ENCODE measurements around the gene ZBTB7B. TPM values are rescaled to one million over a fixed set of nuclear protein-coding genes. Genes with fewer than 3 reads are reported as not detected.

Gene ZBTB7B
- total RNA-seq, 1 experiment from 2014 or later: 44.1 TPM

DNA sequence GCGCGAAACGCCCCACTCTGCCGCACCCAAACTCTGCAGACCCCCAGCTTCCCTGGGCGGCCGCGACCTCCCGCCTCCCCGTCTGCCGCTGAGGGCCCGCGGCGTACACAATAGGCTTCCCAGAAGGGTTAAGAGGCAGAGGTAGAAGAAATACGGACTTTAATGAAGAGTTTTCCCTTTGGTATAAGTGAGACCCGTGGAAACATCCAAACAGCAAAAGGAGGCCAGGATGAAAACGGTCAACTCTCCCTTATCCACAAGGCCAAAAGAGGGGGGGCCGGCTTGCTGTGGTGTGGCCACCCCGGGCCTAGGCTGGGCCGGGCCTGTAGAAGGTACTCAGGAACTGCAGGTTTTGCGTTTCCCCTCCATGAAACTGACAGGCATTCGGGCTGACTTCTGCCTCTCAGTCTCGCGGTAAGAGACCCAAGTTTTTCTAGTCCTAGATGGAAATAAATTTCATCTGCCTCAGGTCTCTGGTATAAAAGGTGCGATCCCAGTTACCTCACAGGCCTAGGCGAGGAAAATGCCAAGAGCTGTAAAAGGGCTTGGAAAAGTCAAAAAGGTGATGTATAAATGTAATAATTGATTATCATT lies 40.3 kb upstream of the ZBTB7B start:
- H3K4me2 ChIP-seq: peak overlapping the region; percentile 90
- POLR2A ChIA-PET (ENCODE audit: unreplicated experiment): interaction anchor here (0.6 to 0.9 kb wide), 2 partner anchors 92 to 403 kb away, joined by 3 to 4 read pairs; partner anchors contain the start of gene KCNN3
- no peak overlapping the region for H2AFZ ChIP-seq
- H3K79me2 ChIP-seq (ENCODE audit: low read depth): peaks cover 12% of the 10 kb centered on the region
- H3F3A ChIP-seq (ENCODE audit: insufficient read depth, low read depth): peaks cover 53% of the 10 kb centered on the region
- no peaks in the 10 kb centered on the region for H3K27me3 ChIP-seq (ENCODE audit: insufficient read depth, low read depth)
- DNase-seq: no peak
- intact Hi-C loops (cut with micrococcal nuclease; ENCODE audit: unreplicated experiment): loop anchor here (5.0 kb wide), 1 partner anchor 40 kb away; the partner anchor contains the start of gene ZBTB7B
- CTCF ChIA-PET: no interaction called here
- peaks cover 22% of the 10 kb centered on the region for H3K36me3 ChIP-seq (ENCODE audit: low read depth)
- H3K9me2 ChIP-seq (ENCODE audit: insufficient read depth): no peaks in the 10 kb centered on the region
- no peaks in the 10 kb centered on the region for H3K9me3 ChIP-seq (ENCODE audit: insufficient read depth, low read depth)
- H4K20me1 ChIP-seq (ENCODE audit: insufficient read depth): no peaks in the 10 kb centered on the region
- H3K27ac ChIP-seq: peak overlapping the region; percentile 72
- TF ChIP-seq EZH2 (IDR thresholded peaks at IDR 0.05; ENCODE audit: low read depth): no peak
- TF ChIP-seq, protein P1, sequence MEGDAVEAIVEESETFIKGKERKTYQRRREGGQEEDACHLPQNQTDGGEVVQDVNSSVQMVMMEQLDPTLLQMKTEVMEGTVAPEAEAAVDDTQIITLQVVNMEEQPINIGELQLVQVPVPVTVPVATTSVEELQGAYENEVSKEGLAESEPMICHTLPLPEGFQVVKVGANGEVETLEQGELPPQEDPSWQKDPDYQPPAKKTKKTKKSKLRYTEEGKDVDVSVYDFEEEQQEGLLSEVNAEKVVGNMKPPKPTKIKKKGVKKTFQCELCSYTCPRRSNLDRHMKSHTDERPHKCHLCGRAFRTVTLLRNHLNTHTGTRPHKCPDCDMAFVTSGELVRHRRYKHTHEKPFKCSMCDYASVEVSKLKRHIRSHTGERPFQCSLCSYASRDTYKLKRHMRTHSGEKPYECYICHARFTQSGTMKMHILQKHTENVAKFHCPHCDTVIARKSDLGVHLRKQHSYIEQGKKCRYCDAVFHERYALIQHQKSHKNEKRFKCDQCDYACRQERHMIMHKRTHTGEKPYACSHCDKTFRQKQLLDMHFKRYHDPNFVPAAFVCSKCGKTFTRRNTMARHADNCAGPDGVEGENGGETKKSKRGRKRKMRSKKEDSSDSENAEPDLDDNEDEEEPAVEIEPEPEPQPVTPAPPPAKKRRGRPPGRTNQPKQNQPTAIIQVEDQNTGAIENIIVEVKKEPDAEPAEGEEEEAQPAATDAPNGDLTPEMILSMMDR (conservative IDR thresholded peaks at IDR 0.05): no peak; the same call in 1 of the 2 replicates
- BruUV-seq (replicated peaks): TSS peak; percentile 82
- peaks cover 16% of the 10 kb centered on the region for H3K4me1 ChIP-seq (replicated peaks; ENCODE audit: insufficient read depth)
- peak overlapping the region; percentile 78 for H3K4me3 ChIP-seq

DNA sequence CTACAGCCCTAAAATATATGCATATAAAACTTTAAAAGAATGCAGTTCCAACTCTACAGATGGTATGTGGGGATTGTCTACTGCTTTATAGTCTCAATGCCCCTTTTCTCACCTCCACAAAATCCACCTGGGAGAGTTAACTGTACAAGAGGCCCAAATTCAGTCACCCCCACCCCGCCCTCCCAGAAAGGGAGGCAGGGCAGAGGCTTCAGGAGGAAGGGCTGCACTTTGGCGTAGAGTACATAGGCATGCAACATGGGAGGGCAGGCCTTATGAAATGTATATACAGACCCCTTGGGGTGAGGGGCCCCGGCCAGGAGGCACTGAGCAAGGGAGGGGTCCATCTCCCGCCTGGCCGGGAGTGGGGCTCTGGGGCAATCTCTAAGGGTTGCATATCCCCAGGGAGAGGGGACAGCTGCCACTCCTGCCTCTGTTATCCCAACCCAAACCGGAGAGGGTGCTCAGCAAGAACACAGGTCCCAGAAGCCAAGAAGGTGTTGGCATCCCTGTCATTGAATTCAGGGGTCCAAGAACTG lies 39.7 kb upstream of the ZBTB7B start:
- CTCF ChIA-PET: no interaction called here
- intact Hi-C loops (cut with micrococcal nuclease; ENCODE audit: unreplicated experiment): loop anchor here (5.0 kb wide), 1 partner anchor 39 kb away; the partner anchor contains the start of gene ZBTB7B
- H3F3A ChIP-seq (ENCODE audit: insufficient read depth, low read depth): peaks cover 57% of the 10 kb centered on the region
- TF ChIP-seq, protein P1 (conservative IDR thresholded peaks at IDR 0.05): no peak
- no peak for TF ChIP-seq EZH2 (IDR thresholded peaks at IDR 0.05; ENCODE audit: low read depth)
- DNase-seq: no peak
- H3K9me2 ChIP-seq (ENCODE audit: insufficient read depth): no peaks in the 10 kb centered on the region
- peaks cover 16% of the 10 kb centered on the region for H3K4me1 ChIP-seq (replicated peaks; ENCODE audit: insufficient read depth)
- BruUV-seq (replicated peaks): no TSS peak
- H3K9me3 ChIP-seq (ENCODE audit: insufficient read depth, low read depth): no peaks in the 10 kb centered on the region
- peak overlapping the region; percentile 90 for H3K4me2 ChIP-seq
- peaks cover 12% of the 10 kb centered on the region for H3K79me2 ChIP-seq (ENCODE audit: low read depth)
- POLR2A ChIA-PET (ENCODE audit: unreplicated experiment): interaction anchor here (0.6 kb wide), 1 partner anchor 9 kb away, joined by 11 read pairs; no protein-coding TSS in a partner anchor
- H2AFZ ChIP-seq: no peak overlapping the region
- peaks cover 26% of the 10 kb centered on the region for H3K36me3 ChIP-seq (ENCODE audit: low read depth)
- H3K4me3 ChIP-seq: peak overlapping the region; percentile 78
- no peaks in the 10 kb centered on the region for H3K27me3 ChIP-seq (ENCODE audit: insufficient read depth, low read depth)
- no peaks in the 10 kb centered on the region for H4K20me1 ChIP-seq (ENCODE audit: insufficient read depth)
- peak overlapping the region; percentile 72; the same call in 1 of the 2 replicates for H3K27ac ChIP-seq

DNA sequence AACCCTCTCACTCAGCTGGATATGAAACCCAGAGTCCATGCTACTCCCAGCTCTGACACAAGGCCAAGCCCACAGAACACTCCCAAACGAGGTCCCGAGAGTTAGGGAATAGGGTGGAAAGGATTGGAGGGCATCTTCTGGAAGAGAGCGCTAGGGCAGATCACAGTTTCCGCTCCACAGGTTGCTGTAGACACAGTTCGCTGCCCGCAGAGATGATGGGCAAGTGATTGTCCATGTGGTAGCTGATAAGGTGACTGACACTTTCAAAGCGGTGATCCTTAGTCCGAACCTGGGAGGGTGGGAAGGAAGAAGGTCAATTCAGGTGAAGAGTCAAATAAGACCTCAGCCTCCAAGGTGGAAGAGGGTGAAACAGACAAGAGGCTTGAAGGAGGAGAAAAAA lies 39.0 kb upstream of the ZBTB7B start:
- H3K4me2 ChIP-seq: no peak overlapping the region
- no peak overlapping the region for H3K27ac ChIP-seq
- POLR2A ChIA-PET (ENCODE audit: unreplicated experiment): interaction anchor here (0.5 to 0.7 kb wide), 3 partner anchors 8 to 78 kb away, joined by 3 to 11 read pairs (median 6); partner anchors contain the start of gene FLAD1
- no peaks in the 10 kb centered on the region for H3K9me3 ChIP-seq (ENCODE audit: insufficient read depth, low read depth)
- H3K36me3 ChIP-seq (ENCODE audit: low read depth): peaks cover 26% of the 10 kb centered on the region
- H2AFZ ChIP-seq: no peak overlapping the region
- peaks cover 16% of the 10 kb centered on the region for H3K4me1 ChIP-seq (replicated peaks; ENCODE audit: insufficient read depth)
- CTCF ChIA-PET: no interaction called here
- H3K27me3 ChIP-seq (ENCODE audit: insufficient read depth, low read depth): no peaks in the 10 kb centered on the region
- TF ChIP-seq, protein P1 (conservative IDR thresholded peaks at IDR 0.05): no peak
- no peak for TF ChIP-seq EZH2 (IDR thresholded peaks at IDR 0.05; ENCODE audit: low read depth)
- no TSS peak for BruUV-seq (replicated peaks)
- no peak overlapping the region for H3K4me3 ChIP-seq
- H3F3A ChIP-seq (ENCODE audit: insufficient read depth, low read depth): peaks cover 49% of the 10 kb centered on the region
- H3K79me2 ChIP-seq (ENCODE audit: low read depth): peaks cover 16% of the 10 kb centered on the region
- DNase-seq: no peak
- no peaks in the 10 kb centered on the region for H4K20me1 ChIP-seq (ENCODE audit: insufficient read depth)
- H3K9me2 ChIP-seq (ENCODE audit: insufficient read depth): no peaks in the 10 kb centered on the region
- intact Hi-C loops (cut with micrococcal nuclease; ENCODE audit: unreplicated experiment): loop anchor here (5.0 kb wide), 1 partner anchor 39 kb away; the partner anchor contains the start of gene ZBTB7B

Measured in PC-9 (cell line).